AG09319 (cell line): ENCODE data around the gene BCKDK.

ENCODE experiments used
- DNase-seq: peaks from one replicate; pipeline ENCODE4 v3.0.0-alpha.2; 2010; ENCODE audit warnings: low read depth; ENCODE audit errors: extremely low read depth
- CTCF ChIP-seq: IDR thresholded peaks from 2 replicates; pipeline ENCODE4 v1.5.1; 2011; ENCODE audit warnings: low read depth, mild to moderate bottlenecking, inconsistent platforms, low read length, moderate library complexity

The BCKDK gene

GRCh38 chr16:31130899-31131298, 22.7 kb downstream of the BCKDK start:
- no peak for DNase-seq
- no peak for TF ChIP-seq CTCF

DNA sequence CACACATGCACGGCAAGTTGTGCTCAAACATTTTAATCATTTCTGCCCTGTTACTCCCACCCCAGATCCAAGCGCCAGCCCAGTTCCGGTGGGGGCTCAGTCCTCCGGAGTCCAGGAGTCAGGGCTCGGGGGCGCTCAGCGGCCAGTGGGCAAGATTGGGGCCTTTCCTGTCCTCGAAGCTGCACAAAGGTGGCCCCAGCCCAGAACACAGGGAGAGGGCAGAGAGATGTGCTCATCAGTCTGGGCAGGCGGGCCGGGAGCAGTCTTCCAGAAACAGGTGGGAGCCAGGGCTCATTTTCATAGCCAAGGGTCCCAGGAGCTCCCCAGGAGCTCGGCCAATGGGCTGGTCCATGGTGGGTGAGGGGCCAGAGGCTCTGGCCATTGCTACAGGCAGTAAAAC, 23.2 kb downstream of the BCKDK start:
- no peak for DNase-seq
- no peak for TF ChIP-seq CTCF

- TF ChIP-seq CTCF, result no peak
- no peak for DNase-seq
Measured at GRCh38 chr16:31131841-31132271, 23.7 kb downstream of the BCKDK start.

- no peak for DNase-seq
- TF ChIP-seq CTCF, result no peak
Measured at GRCh38 chr16:31132303-31132979, 24.3 kb downstream of the BCKDK start.

- DNase-seq, result no peak
- no peak for TF ChIP-seq CTCF
Measured at GRCh38 chr16:31133046-31133501, 24.9 kb downstream of the BCKDK start.

GRCh38 chr16:31134091-31134571, 25.9 kb downstream of the BCKDK start:
- TF ChIP-seq CTCF, result no peak
- DNase-seq, result no peak

- no peak for DNase-seq
- TF ChIP-seq CTCF, result no peak
Measured at GRCh38 chr16:31134625-31135534, 26.7 kb downstream of the BCKDK start.
